ENCODE measurements around the gene TUBA3D.
"Not testable (repeated sequence)": the region's sequence is repeated elsewhere in the genome, so short reads cannot be mapped to it uniquely, and the experiment has no call there.

DNA sequence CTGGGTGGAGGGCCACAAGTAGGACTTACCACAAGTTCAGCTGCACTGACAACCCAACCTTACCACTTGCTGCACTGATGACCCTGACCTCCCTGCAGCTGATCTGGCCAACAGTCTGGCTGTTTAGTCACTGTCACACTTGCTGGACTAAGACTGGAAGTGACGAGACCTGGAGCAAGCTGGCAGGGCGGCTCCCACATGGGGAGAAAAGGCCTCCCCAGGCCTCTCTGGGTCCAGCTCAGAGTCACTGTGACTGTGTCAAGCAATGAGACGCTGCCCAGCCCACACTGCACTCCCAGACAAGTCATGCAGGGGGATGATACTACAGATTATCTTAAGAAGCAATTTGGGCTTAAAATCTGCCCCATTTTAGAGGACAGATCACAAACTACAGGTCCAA is 5.0 kb upstream of the TUBA3D start:
- TF ChIP-seq EZH2 (IDR thresholded peaks at IDR 0.05); POLR2AphosphoS5 (IDR thresholded peaks at IDR 0.05; ENCODE audit: borderline replicate concordance, low read depth, low read length); FOXP2 (optimal IDR thresholded peaks at IDR 0.05; ENCODE audit: control extremely low read depth, extremely low read length, insufficient read depth): not testable (repeated sequence)

Data from SK-N-MC (cell line).